Measurements from ENCODE around the gene ZNF235.

DNA sequence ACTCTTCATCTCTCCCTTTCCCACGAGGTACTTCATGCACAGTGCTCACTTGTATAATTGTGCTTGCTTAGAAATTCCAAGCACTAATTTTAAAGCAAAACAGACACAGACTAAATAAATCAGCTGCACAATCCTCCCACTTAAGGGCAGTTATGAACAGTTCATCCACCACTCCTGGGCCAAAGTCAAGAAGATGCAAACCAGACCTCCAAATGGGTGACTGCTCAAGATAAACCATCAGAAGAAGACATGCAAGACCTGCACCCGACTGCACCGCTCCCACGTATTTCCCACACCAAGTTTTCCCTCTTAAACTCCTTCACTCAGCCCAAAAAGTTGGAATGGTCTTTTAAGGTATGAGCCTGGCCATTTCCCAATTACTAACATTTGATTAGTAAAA, 19.9 kb downstream of the ZNF235 start:
- TF ChIP-seq TAF1 (IDR thresholded peaks at IDR 0.05; ENCODE audit: low read depth, low read length) (no peak), POLR2A (IDR thresholded peaks at IDR 0.05; ENCODE audit: low read depth, low read length) (no peak), SPI1 (IDR thresholded peaks at IDR 0.05; ENCODE audit: low read depth, low read length) (no peak), POLR2AphosphoS5 (IDR thresholded peaks at IDR 0.05; ENCODE audit: low read depth, low read length) (no peak), POU2F2 (IDR thresholded peaks at IDR 0.05; ENCODE audit: low read depth, low read length) (no peak), PAX5 (IDR thresholded peaks at IDR 0.05; ENCODE audit: insufficient read depth, low read length, severe bottlenecking) (no peak)
